Trophoblast cell (in vitro differentiated cells and primary cell): Measurements from ENCODE around the gene KDM1B.

ENCODE experiments used
- DNase-seq, 2 donors: peaks; one replicate each; pipeline ENCODE4 v3.0.0-alpha.2; 2016
- H2AFZ ChIP-seq: 2 replicates; pipeline ENCODE4 v1.6.1; 2013; ENCODE audit warnings: low read length, moderate library complexity, mild to moderate bottlenecking; ENCODE audit not compliant: insufficient read depth, poor library complexity
- H2AK5ac ChIP-seq: 2 replicates; pipeline ENCODE4 v1.6.1; 2013; ENCODE audit warnings: mild to moderate bottlenecking, low read length
- H2BK120ac ChIP-seq: 2 replicates; pipeline ENCODE4 v1.6.1; 2013; ENCODE audit warnings: low read length, mild to moderate bottlenecking, moderate library complexity; ENCODE audit not compliant: insufficient read depth, poor library complexity
- H2BK12ac ChIP-seq: 2 replicates; pipeline ENCODE4 v1.6.1; 2013; ENCODE audit warnings: mild to moderate bottlenecking, low read length, moderate library complexity
- H2BK5ac ChIP-seq: 2 replicates; pipeline ENCODE4 v1.6.1; 2013; ENCODE audit warnings: low read length, low read depth, moderate library complexity, mild to moderate bottlenecking; ENCODE audit not compliant: poor library complexity
- H3K14ac ChIP-seq: 2 replicates; pipeline ENCODE4 v1.6.1; 2013; ENCODE audit warnings: mild to moderate bottlenecking, low read length
- H3K18ac ChIP-seq: 2 replicates; pipeline ENCODE4 v1.6.1; 2013; ENCODE audit warnings: mild to moderate bottlenecking, low read length
- H3K23ac ChIP-seq: 2 replicates; pipeline ENCODE4 v1.6.1; 2013; ENCODE audit warnings: low read length
- H3K27ac ChIP-seq: 2 replicates; pipeline ENCODE4 v1.5.1; 2013; ENCODE audit warnings: low read depth, mild to moderate bottlenecking, inconsistent platforms, low read length, moderate library complexity
- H3K27me3 ChIP-seq: 2 replicates; pipeline ENCODE4 v1.6.1; 2013; ENCODE audit warnings: inconsistent platforms, mild to moderate bottlenecking, low read length, moderate library complexity; ENCODE audit not compliant: insufficient read depth
- H3K36me3 ChIP-seq, 2 experiments: 1 replicate in 1 of 2; 2 replicates in 1 of 2; pipeline ENCODE4 v1.6.1; 2013; ENCODE audit warnings: low read length in 2 of 2, mild to moderate bottlenecking in 2 of 2, moderate library complexity in 1 of 2; ENCODE audit not compliant: insufficient read depth in 2 of 2, control insufficient read depth in 1 of 2
- H3K4ac ChIP-seq: 2 replicates; pipeline ENCODE4 v1.6.1; 2013; ENCODE audit warnings: low read depth, mild to moderate bottlenecking, low read length, moderate library complexity
- H3K4me1 ChIP-seq, 2 experiments: 1 replicate in 1 of 2; 2 replicates in 1 of 2; pipeline ENCODE4 v1.6.1; 2013; ENCODE audit warnings: low read length in 2 of 2, mild to moderate bottlenecking in 2 of 2, moderate library complexity in 1 of 2; ENCODE audit not compliant: insufficient read depth in 2 of 2, control insufficient read depth in 1 of 2
- H3K4me2 ChIP-seq: 2 replicates; pipeline ENCODE4 v1.6.1; 2013; ENCODE audit warnings: inconsistent platforms, mild to moderate bottlenecking, low read length, moderate library complexity
- H3K4me3 ChIP-seq: 2 replicates; pipeline ENCODE4 v1.5.1; 2013; ENCODE audit warnings: mild to moderate bottlenecking, low read depth, low read length, inconsistent platforms
- H3K79me1 ChIP-seq: one replicate; pipeline ENCODE4 v1.6.1; 2013; ENCODE audit warnings: low read length
- H3K79me2 ChIP-seq: 2 replicates; pipeline ENCODE4 v1.6.1; 2013; ENCODE audit warnings: low read length, mild to moderate bottlenecking; ENCODE audit not compliant: control insufficient read depth, insufficient read depth, poor library complexity
- H3K9ac ChIP-seq: 2 replicates; pipeline ENCODE4 v1.6.1; 2013; ENCODE audit warnings: mild to moderate bottlenecking, low read length
- H3K9me3 ChIP-seq: 2 replicates; pipeline ENCODE4 v1.6.1; 2013; ENCODE audit warnings: low read depth, mild to moderate bottlenecking, control low read depth, inconsistent platforms, low read length; ENCODE audit not compliant: insufficient read depth
- H4K12ac ChIP-seq: 2 replicates; pipeline ENCODE4 v1.6.1; 2013; ENCODE audit warnings: low read depth, mild to moderate bottlenecking, low read length, moderate library complexity
- H4K8ac ChIP-seq: 2 replicates; pipeline ENCODE4 v1.6.1; 2013; ENCODE audit warnings: low read depth, mild to moderate bottlenecking, low read length, moderate library complexity
- H4K91ac ChIP-seq: one replicate; pipeline ENCODE4 v1.6.1; 2013; ENCODE audit warnings: low read depth, mild to moderate bottlenecking, low read length, moderate library complexity
- WGBS: extraction: QIAGEN DNeasy Blood & Tissue Kit; methylation state at CpG from one replicate; pipeline ENCODE4 v1.1.7; 2013; ENCODE audit warnings: missing lambda C conversion rate; ENCODE audit not compliant: insufficient read length, insufficient coverage; ENCODE audit errors: extremely low coverage; 5-methylcytosine and 5-hydroxymethylcytosine counted together

The KDM1B gene

GRCh38 chr6:18142591-18142861 lies 12.7 kb upstream of the KDM1B start:
- no peak overlapping the region for H3K23ac ChIP-seq
- H3K4me3 ChIP-seq: no peak overlapping the region
- no CpG with 5 or more reads among the region's 3 CpGs for WGBS
- no peak overlapping the region for H2BK12ac ChIP-seq
- no peak overlapping the region for H2AFZ ChIP-seq
- H3K14ac ChIP-seq: no peak overlapping the region
- H3K79me2 ChIP-seq: no peaks in the 10 kb centered on the region
- no peaks in the 10 kb centered on the region for H3K79me1 ChIP-seq
- H4K12ac ChIP-seq: no peak overlapping the region
- H3K9me3 ChIP-seq: no peaks in the 10 kb centered on the region
- H3K36me3 ChIP-seq: peaks cover 7 to 10% of the 10 kb centered on the region in 2 experiments
- H3K27me3 ChIP-seq: no peaks in the 10 kb centered on the region
- H2BK5ac ChIP-seq: no peak overlapping the region
- H2BK120ac ChIP-seq: no peak overlapping the region
- no peak overlapping the region for H3K4ac ChIP-seq
- H3K27ac ChIP-seq: no peak overlapping the region
- DNase-seq: no peak
- no peak overlapping the region for H3K18ac ChIP-seq
- H3K4me2 ChIP-seq: no peak overlapping the region
- H4K8ac ChIP-seq: no peak overlapping the region
- H2AK5ac ChIP-seq: no peak overlapping the region
- no peak overlapping the region for H3K9ac ChIP-seq
- H4K91ac ChIP-seq: no peak overlapping the region
- H3K4me1 ChIP-seq: no peaks in the 10 kb centered on the region

DNA sequence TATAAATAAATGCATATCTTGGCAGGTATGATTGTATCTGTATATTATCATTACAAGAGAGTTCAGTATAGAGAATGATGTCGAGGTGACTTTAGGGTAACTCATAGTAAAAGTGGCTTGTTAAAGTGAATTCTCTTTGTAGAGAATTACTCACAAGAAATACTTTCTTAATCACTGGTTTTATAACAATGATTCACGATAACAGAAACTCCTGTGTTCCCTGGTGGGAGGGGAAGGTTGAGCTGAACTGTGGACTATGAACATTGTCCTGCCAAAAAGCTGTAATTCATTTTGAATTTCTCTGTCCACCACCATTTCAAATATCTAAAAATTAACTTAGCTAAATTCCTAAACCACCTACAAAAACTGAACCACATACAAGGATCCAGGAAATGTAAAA lies 8.1 kb upstream of the KDM1B start:
- H4K12ac ChIP-seq: no peak overlapping the region
- H3K27ac ChIP-seq: no peak overlapping the region
- H3K27me3 ChIP-seq: no peaks in the 10 kb centered on the region
- no peak overlapping the region for H3K23ac ChIP-seq
- DNase-seq: no peak
- H3K9me3 ChIP-seq: no peaks in the 10 kb centered on the region
- no peaks in the 10 kb centered on the region for H3K79me2 ChIP-seq
- no peak overlapping the region for H4K8ac ChIP-seq
- H2AFZ ChIP-seq: no peak overlapping the region
- WGBS: no CpG with 5 or more reads among the region's 2 CpGs
- H3K14ac ChIP-seq: no peak overlapping the region
- H3K79me1 ChIP-seq: no peaks in the 10 kb centered on the region
- no peak overlapping the region for H3K18ac ChIP-seq
- no peak overlapping the region for H3K4me3 ChIP-seq
- peaks cover 0 to 3% of the 10 kb centered on the region in 2 experiments for H3K4me1 ChIP-seq
- H3K4ac ChIP-seq: no peak overlapping the region
- no peak overlapping the region for H2AK5ac ChIP-seq
- H4K91ac ChIP-seq: no peak overlapping the region
- H2BK120ac ChIP-seq: no peak overlapping the region
- no peak overlapping the region for H2BK12ac ChIP-seq
- no peak overlapping the region for H3K9ac ChIP-seq
- no peak overlapping the region for H2BK5ac ChIP-seq
- H3K36me3 ChIP-seq: peaks cover 2 to 4% of the 10 kb centered on the region in 2 experiments
- H3K4me2 ChIP-seq: no peak overlapping the region

DNA sequence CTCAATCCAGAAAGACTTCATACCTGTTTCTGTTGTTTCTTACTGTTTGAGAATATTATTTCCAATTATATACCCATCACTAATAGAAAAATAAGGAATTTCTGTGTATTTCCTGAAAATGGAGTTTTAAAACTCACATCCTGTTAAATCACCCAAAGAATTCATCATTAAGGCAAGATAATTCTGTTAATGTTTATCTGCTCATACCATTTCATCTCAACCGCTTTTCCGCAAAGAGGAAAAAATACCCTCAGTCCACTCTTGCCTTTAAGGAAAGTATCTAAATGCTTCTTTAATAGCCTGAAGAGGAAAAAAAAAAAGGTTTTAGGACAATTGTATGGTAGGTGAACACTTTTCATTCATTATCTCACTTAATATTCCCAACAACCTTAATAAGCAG lies 7.6 kb upstream of the KDM1B start:
- no peak overlapping the region for H2BK5ac ChIP-seq
- no peak overlapping the region for H3K23ac ChIP-seq
- no peak overlapping the region for H3K4me3 ChIP-seq
- H2BK12ac ChIP-seq: no peak overlapping the region
- no peak overlapping the region for H3K4ac ChIP-seq
- no peaks in the 10 kb centered on the region for H3K27me3 ChIP-seq
- no peak overlapping the region for H2AK5ac ChIP-seq
- H3K36me3 ChIP-seq: peaks cover 2 to 4% of the 10 kb centered on the region in 2 experiments
- no peak overlapping the region for H4K8ac ChIP-seq
- H3K14ac ChIP-seq: no peak overlapping the region
- H2AFZ ChIP-seq: no peak overlapping the region
- no peak overlapping the region for H4K12ac ChIP-seq
- no peak overlapping the region for H4K91ac ChIP-seq
- H3K4me1 ChIP-seq: peaks cover 0 to 3% of the 10 kb centered on the region in 2 experiments
- no peak overlapping the region for H3K4me2 ChIP-seq
- no peak overlapping the region for H3K27ac ChIP-seq
- no peak for DNase-seq
- H3K79me1 ChIP-seq: no peaks in the 10 kb centered on the region
- H2BK120ac ChIP-seq: no peak overlapping the region
- H3K79me2 ChIP-seq: no peaks in the 10 kb centered on the region
- no peak overlapping the region for H3K18ac ChIP-seq
- no peaks in the 10 kb centered on the region for H3K9me3 ChIP-seq
- H3K9ac ChIP-seq: no peak overlapping the region
- WGBS: no CpG with 5 or more reads among the region's 2 CpGs

DNA sequence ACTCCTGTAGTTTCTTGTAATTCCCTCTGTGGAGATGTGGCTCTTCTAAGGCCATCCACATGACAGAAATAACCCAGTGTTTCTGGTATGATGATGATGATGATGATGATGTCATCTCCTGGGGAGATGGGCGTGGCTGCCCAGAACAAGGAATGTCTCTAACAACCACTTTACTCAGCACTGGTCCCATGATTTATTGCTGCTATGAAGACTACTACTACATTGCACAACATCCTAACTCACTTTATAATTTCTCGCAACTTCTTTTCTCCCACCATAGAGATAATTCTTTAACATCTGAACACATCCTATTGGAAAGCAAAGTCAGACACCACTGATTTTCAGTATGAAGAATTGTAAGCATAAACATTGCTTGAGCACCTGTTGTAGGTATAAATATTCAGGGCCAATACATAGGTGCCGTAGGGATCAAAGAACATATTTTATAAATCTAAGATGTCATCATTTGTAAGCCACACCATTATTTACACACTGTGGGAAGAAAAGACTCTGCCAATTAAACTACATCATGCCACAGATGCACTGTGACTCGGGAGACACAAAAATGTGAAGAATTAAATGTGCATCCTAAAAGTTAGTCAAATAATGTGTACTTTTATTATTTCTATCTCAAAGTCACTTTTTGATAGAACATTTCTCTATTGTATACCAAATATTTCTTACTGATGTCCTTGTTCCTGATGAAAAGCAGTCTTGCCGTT lies 6.8 kb upstream of the KDM1B start:
- Histone ChIP-seq H3K79me2 (no peaks in the 10 kb centered on the region), H3K4me1 (peaks cover 0 to 3% of the 10 kb centered on the region in 2 experiments), H3K18ac (no peak overlapping the region), H2BK12ac (no peak overlapping the region), H2AK5ac (no peak overlapping the region), H2BK120ac (no peak overlapping the region), H3K4me2 (no peak overlapping the region), H3K27me3 (no peaks in the 10 kb centered on the region), H4K91ac (no peak overlapping the region), H3K79me1 (no peaks in the 10 kb centered on the region), H3K27ac (no peak overlapping the region), H3K36me3 (peaks cover 0 to 2% of the 10 kb centered on the region in 2 experiments), H4K12ac (no peak overlapping the region), H2BK5ac (no peak overlapping the region), H3K4ac (no peak overlapping the region), H2AFZ (no peak overlapping the region), H3K4me3 (no peak overlapping the region), H3K23ac (no peak overlapping the region), H3K9ac (no peak overlapping the region), H4K8ac (no peak overlapping the region), H3K14ac (no peak overlapping the region), H3K9me3 (no peaks in the 10 kb centered on the region)
- 93% methylated on average over 1 of the region's 5 CpGs for WGBS
- peak in 1 of 2 donors; percentile 25 for DNase-seq
